ENCODE measurements around the gene ZBTB37. TPM values are rescaled to one million over a fixed set of nuclear protein-coding genes. Genes with fewer than 3 reads are reported as not detected.
"Not testable (repeated sequence)": the region's sequence is repeated elsewhere in the genome, so short reads cannot be mapped to it uniquely, and the experiment has no call there.

Gene ZBTB37
- total RNA-seq, 4 donors from 2014 or later, result 7.1 to 31.3 (median 11.2) TPM

GRCh38 chr1:173870252-173871075, 2.3 kb downstream of the ZBTB37 start:
- H3K27ac ChIP-seq, result no peak overlapping the region
- no peaks in the 10 kb centered on the region for H3K27me3 ChIP-seq
- TF ChIP-seq POLR2A (IDR thresholded peaks at IDR 0.05), result no peak
- TF ChIP-seq, protein P1, sequence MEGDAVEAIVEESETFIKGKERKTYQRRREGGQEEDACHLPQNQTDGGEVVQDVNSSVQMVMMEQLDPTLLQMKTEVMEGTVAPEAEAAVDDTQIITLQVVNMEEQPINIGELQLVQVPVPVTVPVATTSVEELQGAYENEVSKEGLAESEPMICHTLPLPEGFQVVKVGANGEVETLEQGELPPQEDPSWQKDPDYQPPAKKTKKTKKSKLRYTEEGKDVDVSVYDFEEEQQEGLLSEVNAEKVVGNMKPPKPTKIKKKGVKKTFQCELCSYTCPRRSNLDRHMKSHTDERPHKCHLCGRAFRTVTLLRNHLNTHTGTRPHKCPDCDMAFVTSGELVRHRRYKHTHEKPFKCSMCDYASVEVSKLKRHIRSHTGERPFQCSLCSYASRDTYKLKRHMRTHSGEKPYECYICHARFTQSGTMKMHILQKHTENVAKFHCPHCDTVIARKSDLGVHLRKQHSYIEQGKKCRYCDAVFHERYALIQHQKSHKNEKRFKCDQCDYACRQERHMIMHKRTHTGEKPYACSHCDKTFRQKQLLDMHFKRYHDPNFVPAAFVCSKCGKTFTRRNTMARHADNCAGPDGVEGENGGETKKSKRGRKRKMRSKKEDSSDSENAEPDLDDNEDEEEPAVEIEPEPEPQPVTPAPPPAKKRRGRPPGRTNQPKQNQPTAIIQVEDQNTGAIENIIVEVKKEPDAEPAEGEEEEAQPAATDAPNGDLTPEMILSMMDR (IDR thresholded peaks at IDR 0.05), result no peak
- no peak overlapping the region for H3K4me3 ChIP-seq
- no peaks in the 10 kb centered on the region for H3K9me3 ChIP-seq
- no peaks in the 10 kb centered on the region for H3K4me1 ChIP-seq
- H3K36me3 ChIP-seq, result no peaks in the 10 kb centered on the region
- intact Hi-C loops (cut with DNase I; ENCODE audit: low total_unique reads), result no loop called here
- DNase-seq, result no peak

GRCh38 chr1:173871091-173871490, 2.9 kb downstream of the ZBTB37 start:
- intact Hi-C loops (cut with DNase I; ENCODE audit: low total_unique reads), result no loop called here
- Histone ChIP-seq H3K9me3 (no peaks in the 10 kb centered on the region), H3K27ac (no peak overlapping the region), H3K4me3 (no peak overlapping the region), H3K4me1 (no peaks in the 10 kb centered on the region), H3K27me3 (no peaks in the 10 kb centered on the region), H3K36me3 (no peaks in the 10 kb centered on the region)
- TF ChIP-seq, protein P1 (IDR thresholded peaks at IDR 0.05), result no peak
- no peak for TF ChIP-seq POLR2A (IDR thresholded peaks at IDR 0.05)
- DNase-seq, result no peak

DNA sequence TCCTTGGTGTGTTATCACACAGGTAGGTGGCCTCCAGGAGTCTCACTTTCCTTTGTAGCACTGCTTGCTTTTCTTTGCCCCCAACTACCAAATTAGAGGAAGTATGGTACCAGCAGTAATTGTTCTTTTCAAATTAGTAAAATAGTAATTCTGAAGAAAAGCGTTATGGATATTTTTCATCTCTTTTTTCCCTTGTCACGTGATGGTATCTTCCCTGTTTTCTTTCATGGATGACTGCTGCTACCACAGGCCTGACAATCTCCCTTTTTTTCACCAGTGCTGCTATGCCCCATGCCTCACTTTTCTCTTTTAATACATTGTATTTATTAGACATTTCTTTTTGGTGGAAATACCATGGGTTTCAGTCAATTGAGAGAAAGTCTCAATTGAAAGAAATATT, 3.3 kb downstream of the ZBTB37 start:
- intact Hi-C loops (cut with DNase I; ENCODE audit: low total_unique reads), result no loop called here
- Histone ChIP-seq H3K36me3 (no peaks in the 10 kb centered on the region), H3K9me3 (no peaks in the 10 kb centered on the region)

GRCh38 chr1:173876732-173877131, 8.6 kb downstream of the ZBTB37 start:
- TF ChIP-seq, protein P1 (IDR thresholded peaks at IDR 0.05), result no peak
- no peak for TF ChIP-seq POLR2A (IDR thresholded peaks at IDR 0.05)
- no peaks in the 10 kb centered on the region for H3K9me3 ChIP-seq
- no peak overlapping the region for H3K4me3 ChIP-seq
- no peaks in the 10 kb centered on the region for H3K36me3 ChIP-seq
- H3K4me1 ChIP-seq, result no peaks in the 10 kb centered on the region
- no peak overlapping the region for H3K27ac ChIP-seq
- H3K27me3 ChIP-seq, result no peaks in the 10 kb centered on the region
- DNase-seq, result no peak
- intact Hi-C loops (cut with DNase I; ENCODE audit: low total_unique reads), result no loop called here

More for the DNA sequence above, 3.3 kb downstream of the ZBTB37 start:
- no peak for DNase-seq
- no peaks in the 10 kb centered on the region for H3K27me3 ChIP-seq
- H3K4me3 ChIP-seq, result no peak overlapping the region
- H3K4me1 ChIP-seq, result no peaks in the 10 kb centered on the region
- TF ChIP-seq, protein P1 (IDR thresholded peaks at IDR 0.05), result no peak
- no peak for TF ChIP-seq POLR2A (IDR thresholded peaks at IDR 0.05)
- H3K27ac ChIP-seq, result no peak overlapping the region

DNA sequence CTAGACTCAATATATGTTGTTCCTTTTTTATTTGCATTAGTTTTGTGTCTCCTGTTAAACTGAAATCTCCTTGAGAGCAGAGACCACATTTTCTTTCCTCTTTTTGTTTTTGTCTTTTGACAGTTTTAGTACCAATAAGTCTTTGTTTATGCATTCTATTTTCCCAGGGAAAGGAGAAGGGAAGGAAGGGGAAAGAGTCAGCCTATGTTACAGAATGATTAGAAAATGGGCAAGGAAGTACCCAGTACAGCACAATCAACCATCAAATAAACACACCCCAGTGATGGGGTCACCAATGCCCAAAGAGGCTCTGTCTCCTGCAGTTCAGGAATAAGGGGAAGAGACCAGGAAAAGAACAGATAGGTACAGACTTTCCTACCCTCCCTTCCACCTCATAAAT, 10.1 kb downstream of the ZBTB37 start:
- H3K4me3 ChIP-seq, result no peak overlapping the region
- H3K9me3 ChIP-seq, result no peaks in the 10 kb centered on the region
- H3K27me3 ChIP-seq, result no peaks in the 10 kb centered on the region
- TF ChIP-seq, protein P1 (IDR thresholded peaks at IDR 0.05), result no peak
- TF ChIP-seq POLR2A (IDR thresholded peaks at IDR 0.05), result no peak
- intact Hi-C loops (cut with DNase I; ENCODE audit: low total_unique reads), result no loop called here
- H3K27ac ChIP-seq, result no peak overlapping the region
- DNase-seq, result no peak
- no peaks in the 10 kb centered on the region for H3K4me1 ChIP-seq
- no peaks in the 10 kb centered on the region for H3K36me3 ChIP-seq

- H3K27ac ChIP-seq; DNase-seq; H3K27me3 ChIP-seq; H3K4me1 ChIP-seq; H3K4me3 ChIP-seq; H3K36me3 ChIP-seq; intact Hi-C loops (cut with DNase I; ENCODE audit: low total_unique reads); H3K9me3 ChIP-seq: not testable (repeated sequence)
Measured at GRCh38 chr1:173881117-173881516, 12.9 kb downstream of the ZBTB37 start.
